ENCODE data around the gene MAT2A.
"Not testable (repeated sequence)": the region's sequence is repeated elsewhere in the genome, so short reads cannot be mapped to it uniquely, and the experiment has no call there.

DNA sequence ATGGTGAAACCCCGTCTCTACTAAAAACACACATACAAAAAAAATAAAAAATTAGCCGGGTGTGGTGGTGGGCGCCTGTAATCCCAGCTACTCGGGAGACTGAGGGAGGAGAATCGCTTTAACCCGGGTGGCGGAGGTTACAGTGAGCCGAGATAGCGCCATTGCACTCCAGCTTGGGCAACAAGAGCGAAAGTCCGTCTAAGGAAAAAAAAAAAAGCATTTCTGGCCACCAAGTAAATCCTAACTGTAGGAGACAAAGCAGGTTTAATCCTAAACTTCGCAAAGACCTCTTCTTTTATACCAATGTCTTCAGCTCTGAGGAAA, 21.4 kb downstream of the MAT2A start:
- TF ChIP-seq, protein P1, sequence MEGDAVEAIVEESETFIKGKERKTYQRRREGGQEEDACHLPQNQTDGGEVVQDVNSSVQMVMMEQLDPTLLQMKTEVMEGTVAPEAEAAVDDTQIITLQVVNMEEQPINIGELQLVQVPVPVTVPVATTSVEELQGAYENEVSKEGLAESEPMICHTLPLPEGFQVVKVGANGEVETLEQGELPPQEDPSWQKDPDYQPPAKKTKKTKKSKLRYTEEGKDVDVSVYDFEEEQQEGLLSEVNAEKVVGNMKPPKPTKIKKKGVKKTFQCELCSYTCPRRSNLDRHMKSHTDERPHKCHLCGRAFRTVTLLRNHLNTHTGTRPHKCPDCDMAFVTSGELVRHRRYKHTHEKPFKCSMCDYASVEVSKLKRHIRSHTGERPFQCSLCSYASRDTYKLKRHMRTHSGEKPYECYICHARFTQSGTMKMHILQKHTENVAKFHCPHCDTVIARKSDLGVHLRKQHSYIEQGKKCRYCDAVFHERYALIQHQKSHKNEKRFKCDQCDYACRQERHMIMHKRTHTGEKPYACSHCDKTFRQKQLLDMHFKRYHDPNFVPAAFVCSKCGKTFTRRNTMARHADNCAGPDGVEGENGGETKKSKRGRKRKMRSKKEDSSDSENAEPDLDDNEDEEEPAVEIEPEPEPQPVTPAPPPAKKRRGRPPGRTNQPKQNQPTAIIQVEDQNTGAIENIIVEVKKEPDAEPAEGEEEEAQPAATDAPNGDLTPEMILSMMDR (IDR thresholded peaks at IDR 0.05; ENCODE audit: control extremely low read depth in 1 of 3, insufficient read depth in 1 of 3, low read depth in 1 of 3, low read length in 3 of 3): not testable (repeated sequence)
- TF ChIP-seq RNF2 (IDR thresholded peaks at IDR 0.05; ENCODE audit: borderline replicate concordance, low read depth, low read length, missing control alignments, poor library complexity, severe bottlenecking); JUND (IDR thresholded peaks at IDR 0.05; ENCODE audit: low read length); EZH2 (IDR thresholded peaks at IDR 0.05; ENCODE audit: low read depth, low read length, severe bottlenecking): not testable (repeated sequence)

Data from H1 (cell line).